CD8-positive, alpha-beta memory T cell (primary cell): ENCODE results near the gene LPIN3. TPM values are rescaled to one million over a fixed set of nuclear protein-coding genes. Genes with fewer than 3 reads are reported as not detected.

Experiments
- CTCF ChIA-PET: fragments of 350-600 bp; sonication (Branson Sonifier 250); formaldehyde crosslinking; loops from one replicate; lab custom pipeline; 2021; ENCODE audit warnings: antibody characterized with exemption; lab: Charles Lee
- POLR2A ChIA-PET: fragments of 350-600 bp; sonication (Branson Sonifier 250); formaldehyde crosslinking; loops from one replicate; lab custom pipeline; 2021; ENCODE audit warnings: antibody characterized with exemption; lab: Charles Lee
- DNase-seq, 5 donors: peaks; one replicate each; pipeline versions ENCODE4 v3.0.0 to v3.0.0-alpha.2; 2020 to 2022; ENCODE audit warnings: mixed read lengths in 1 of 5
- H3K27ac ChIP-seq: one replicate; pipeline ENCODE4 v1.7.0; 2013; ENCODE audit warnings: low read depth, mild to moderate bottlenecking, low read length, moderate library complexity
- H3K27me3 ChIP-seq: 2 replicates; pipeline ENCODE4 v1.7.0; 2013; ENCODE audit warnings: low read length, mild to moderate bottlenecking; ENCODE audit not compliant: insufficient read depth, poor library complexity, severe bottlenecking
- H3K36me3 ChIP-seq: 2 replicates; pipeline ENCODE4 v1.7.0; 2013; ENCODE audit warnings: mild to moderate bottlenecking, low read length, moderate library complexity; ENCODE audit not compliant: insufficient read depth
- H3K4me1 ChIP-seq: 2 replicates; pipeline ENCODE4 v1.7.0; 2013; ENCODE audit warnings: mild to moderate bottlenecking, low read length, moderate library complexity; ENCODE audit not compliant: insufficient read depth
- H3K4me3 ChIP-seq: 2 replicates; pipeline ENCODE4 v1.7.0; 2013; ENCODE audit warnings: mild to moderate bottlenecking, low read length
- H3K9me3 ChIP-seq: 2 replicates; pipeline ENCODE4 v1.7.0; 2013; ENCODE audit warnings: mild to moderate bottlenecking, low read length
- H3K27ac Mint-ChIP-seq, 8 donors: one replicate each; pipeline ENCODE4 v1.8.0; 2020 to 2021; ENCODE audit warnings: mixed read lengths in 8 of 8, mild to moderate bottlenecking in 6 of 8, inconsistent platforms in 3 of 8, moderate library complexity in 3 of 8
- H3K27me3 Mint-ChIP-seq, 2 donors: one replicate each; pipeline ENCODE4 v1.8.0; 2020 to 2021; ENCODE audit warnings: mixed read lengths in 2 of 2, mild to moderate bottlenecking in 1 of 2, moderate library complexity in 1 of 2
- H3K36me3 Mint-ChIP-seq, 3 donors: one replicate each; pipeline ENCODE4 v1.8.0; 2020 to 2021; ENCODE audit warnings: mixed read lengths in 3 of 3, inconsistent platforms in 1 of 3, mild to moderate bottlenecking in 1 of 3
- H3K4me1 Mint-ChIP-seq, 3 donors: one replicate each; pipeline ENCODE4 v1.8.0; 2020 to 2021; ENCODE audit warnings: mixed read lengths in 3 of 3, inconsistent platforms in 1 of 3, mild to moderate bottlenecking in 1 of 3
- H3K4me3 Mint-ChIP-seq, 7 donors: one replicate each; pipeline ENCODE4 v1.8.0; 2020 to 2021; ENCODE audit warnings: mixed read lengths in 7 of 7, mild to moderate bottlenecking in 6 of 7, moderate library complexity in 4 of 7, inconsistent platforms in 2 of 7
- H3K9me3 Mint-ChIP-seq, 5 donors: one replicate each; pipeline ENCODE4 v1.8.0; 2020 to 2022; ENCODE audit warnings: mixed read lengths in 5 of 5, mild to moderate bottlenecking in 3 of 5, moderate library complexity in 2 of 5, inconsistent platforms in 1 of 5
- polyA plus RNA-seq: library from polyadenylated mRNA; unstranded; fragments of 300-500 nt; fragmentation: Illumina TruSeq; gene quantifications from one replicate; pipeline ENCODE4 v1.2.3, GENCODE V29; 2021
- total RNA-seq, 2 experiments: library from RNA; stranded (reverse); gene quantifications; one replicate each; pipeline ENCODE4 v1.2.3, GENCODE V29; 2021

Gene LPIN3
- total and polyA plus RNA-seq, 3 experiments from 2014 or later = 0.46 to 0.53 TPM; not detected in 1

- Histone ChIP-seq H3K27ac (peak overlapping the region; percentile 66), H3K36me3 (no peaks in the 10 kb centered on the region), H3K4me3 (peak overlapping the region; percentile 68), H3K9me3 (no peaks in the 10 kb centered on the region), H3K27me3 (no peaks in the 10 kb centered on the region), H3K4me1 (peaks cover 10% of the 10 kb centered on the region)
- peaks cover 0 to 1% (median 0%) of the 10 kb centered on the region in 3 donors for H3K36me3 Mint-ChIP-seq
- peak overlapping the region in 7 of 8 donors; percentile 28 to 99 (median 82) for H3K27ac Mint-ChIP-seq
- H3K4me3 Mint-ChIP-seq = peak overlapping the region; percentile 84 to 95 (median 86)
- H3K4me1 Mint-ChIP-seq = peaks cover 16 to 23% (median 17%) of the 10 kb centered on the region in 3 donors
- H3K27me3 Mint-ChIP-seq = no peaks in the 10 kb centered on the region
- H3K9me3 Mint-ChIP-seq = no peaks in the 10 kb centered on the region
- peak in 4 of 5 donors; percentile 61 to 87 (median 76) for DNase-seq
- ChIA-PET POLR2A (interaction anchor here (1.0 kb wide), 1 partner anchor 13 kb away, joined by 3 read pairs; no protein-coding TSS in a partner anchor), CTCF (no interaction called here)
Measured at GRCh38 chr20:41316602-41317545, 23.7 kb upstream of the LPIN3 start.

DNA sequence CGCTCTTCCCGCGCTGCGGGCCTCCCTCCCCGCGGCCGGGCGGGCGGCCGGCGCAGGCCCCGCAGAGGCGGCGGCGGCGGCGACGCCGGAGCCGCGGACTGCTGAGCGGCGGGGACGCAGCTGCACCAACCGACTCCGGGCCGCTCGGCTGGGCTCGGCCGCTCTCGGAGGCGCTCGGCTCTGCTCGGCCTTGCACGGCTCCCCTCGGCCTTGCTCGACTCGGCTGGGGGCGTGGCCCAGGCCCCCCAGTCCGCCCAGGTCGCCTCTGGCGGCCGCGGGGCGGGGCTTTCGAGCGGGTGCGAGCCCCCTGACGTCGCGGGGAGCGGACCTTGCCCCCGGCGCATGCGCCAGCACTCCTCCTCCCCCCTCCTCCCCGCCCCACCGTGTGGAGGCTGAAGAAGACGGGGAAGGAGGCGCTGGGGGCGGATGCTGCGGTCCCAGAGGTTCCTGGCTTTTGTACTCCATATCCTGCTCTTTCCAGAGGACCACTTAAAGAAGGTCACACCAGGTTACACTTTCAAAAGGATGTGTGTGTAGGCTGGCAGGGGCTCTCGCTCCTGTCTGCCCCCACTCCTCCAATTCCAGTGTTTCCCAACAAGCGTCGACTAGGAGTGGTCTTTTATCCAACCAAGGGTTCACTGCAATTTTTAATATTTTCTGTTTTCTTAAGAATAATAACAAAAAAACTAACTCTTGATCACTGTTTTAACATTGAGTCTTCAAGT is 22.9 kb upstream of the LPIN3 start, which contains the start of gene ZHX3:
TSS of gene ZHX3 (minus strand) at position 186 of the 725 bp plus-strand sequence. CDS start 112,815 bp downstream, outside the sequence.
- Histone ChIP-seq H3K27me3 (no peaks in the 10 kb centered on the region), H3K4me1 (peaks cover 10% of the 10 kb centered on the region), H3K4me3 (peak within 1 kb of the TSS; percentile 68), H3K36me3 (no peaks in the 10 kb centered on the region), H3K27ac (peak within 1 kb of the TSS; percentile 66), H3K9me3 (no peaks in the 10 kb centered on the region)
- no peaks in the 10 kb centered on the region for H3K9me3 Mint-ChIP-seq
- H3K27me3 Mint-ChIP-seq = no peaks in the 10 kb centered on the region
- CTCF ChIA-PET = interaction anchor here (1.2 kb wide), 1 partner anchor 10 kb away, joined by 3 read pairs; no protein-coding TSS in a partner anchor
- H3K4me1 Mint-ChIP-seq = peaks cover 16 to 23% (median 17%) of the 10 kb centered on the region in 3 donors
- H3K27ac Mint-ChIP-seq = peak within 1 kb of the TSS; percentile 28 to 99 (median 84)
- POLR2A ChIA-PET = no interaction called here
- H3K36me3 Mint-ChIP-seq = peaks cover 0 to 1% (median 0%) of the 10 kb centered on the region in 3 donors
- H3K4me3 Mint-ChIP-seq = peak within 1 kb of the TSS; percentile 84 to 95 (median 86)
- peak; percentile 96 to 98 (median 97) for DNase-seq

GRCh38 chr20:41318271-41318649 is 22.4 kb upstream of the LPIN3 start:
- Histone ChIP-seq H3K9me3 (no peaks in the 10 kb centered on the region), H3K27me3 (no peaks in the 10 kb centered on the region), H3K36me3 (no peaks in the 10 kb centered on the region), H3K4me1 (peaks cover 10% of the 10 kb centered on the region), H3K4me3 (no peak overlapping the region), H3K27ac (no peak overlapping the region)
- peaks cover 0 to 1% (median 0%) of the 10 kb centered on the region in 3 donors for H3K36me3 Mint-ChIP-seq
- POLR2A ChIA-PET = no interaction called here
- CTCF ChIA-PET = interaction anchor here (1.1 to 1.2 kb wide), 2 partner anchors 9 to 183 kb away, joined by 3 read pairs; no protein-coding TSS in a partner anchor
- H3K4me3 Mint-ChIP-seq = peak overlapping the region; percentile 67 to 91 (median 78)
- H3K27ac Mint-ChIP-seq = peak overlapping the region; percentile 28 to 91 (median 72)
- no peaks in the 10 kb centered on the region for H3K27me3 Mint-ChIP-seq
- H3K9me3 Mint-ChIP-seq = no peaks in the 10 kb centered on the region
- peaks cover 16 to 23% (median 17%) of the 10 kb centered on the region in 3 donors for H3K4me1 Mint-ChIP-seq
- no peak for DNase-seq

GRCh38 chr20:41320441-41320840 is 20.2 kb upstream of the LPIN3 start:
- ChIA-PET CTCF (no interaction called here), POLR2A (no interaction called here)
- Mint-ChIP-seq H3K9me3 (no peaks in the 10 kb centered on the region), H3K4me1 (peaks cover 16 to 23% (median 17%) of the 10 kb centered on the region in 3 donors), H3K36me3 (peaks cover 0 to 1% (median 0%) of the 10 kb centered on the region in 3 donors), H3K27me3 (no peaks in the 10 kb centered on the region), H3K27ac (peak overlapping the region in 2 of 8 donors; percentile 38 to 57), H3K4me3 (peak overlapping the region in 1 of 7 donors; percentile 44)
- Histone ChIP-seq H3K36me3 (no peaks in the 10 kb centered on the region), H3K27ac (no peak overlapping the region), H3K4me1 (peaks cover 10% of the 10 kb centered on the region), H3K4me3 (no peak overlapping the region), H3K9me3 (no peaks in the 10 kb centered on the region), H3K27me3 (no peaks in the 10 kb centered on the region)
- DNase-seq = no peak

GRCh38 chr20:41320976-41321375 is 19.6 kb upstream of the LPIN3 start:
- Histone ChIP-seq H3K4me1 (peaks cover 10% of the 10 kb centered on the region), H3K27me3 (no peaks in the 10 kb centered on the region), H3K4me3 (no peak overlapping the region), H3K36me3 (no peaks in the 10 kb centered on the region), H3K27ac (no peak overlapping the region), H3K9me3 (no peaks in the 10 kb centered on the region)
- Mint-ChIP-seq H3K4me1 (peaks cover 14 to 21% (median 15%) of the 10 kb centered on the region in 3 donors), H3K4me3 (peak overlapping the region in 1 of 7 donors; percentile 34), H3K27me3 (no peaks in the 10 kb centered on the region), H3K9me3 (no peaks in the 10 kb centered on the region), H3K36me3 (peaks cover 0 to 1% (median 0%) of the 10 kb centered on the region in 3 donors), H3K27ac (no peak overlapping the region)
- ChIA-PET POLR2A (no interaction called here), CTCF (no interaction called here)
- no peak for DNase-seq

- H3K4me3 ChIP-seq = no peak overlapping the region
- Mint-ChIP-seq H3K36me3 (no peaks in the 10 kb centered on the region), H3K4me1 (peaks cover 10 to 13% (median 13%) of the 10 kb centered on the region in 3 donors), H3K27ac (peak overlapping the region in 2 of 8 donors; percentile 23 to 32), H3K4me3 (no peak overlapping the region), H3K9me3 (no peaks in the 10 kb centered on the region), H3K27me3 (no peaks in the 10 kb centered on the region)
- ChIA-PET CTCF (interaction anchor here (1.0 to 1.3 kb wide), 2 partner anchors 9 to 12 kb away, joined by 3 read pairs; no protein-coding TSS in a partner anchor), POLR2A (no interaction called here)
- no peaks in the 10 kb centered on the region for H3K9me3 ChIP-seq
- DNase-seq = no peak
- peaks cover 12% of the 10 kb centered on the region for H3K4me1 ChIP-seq
- no peak overlapping the region for H3K27ac ChIP-seq
- no peaks in the 10 kb centered on the region for H3K27me3 ChIP-seq
- H3K36me3 ChIP-seq = no peaks in the 10 kb centered on the region
Measured at GRCh38 chr20:41327178-41327577, 13.4 kb upstream of the LPIN3 start.

- H3K27ac Mint-ChIP-seq = peak overlapping the region in 5 of 8 donors; percentile 6 to 82 (median 35)
- peak; percentile 10 to 63 (median 30) for DNase-seq
- H3K4me3 Mint-ChIP-seq = peak overlapping the region in 3 of 7 donors; percentile 41 to 75 (median 66)
- no peaks in the 10 kb centered on the region for H3K36me3 Mint-ChIP-seq
- Histone ChIP-seq H3K27ac (no peak overlapping the region), H3K4me3 (peak overlapping the region; percentile 33), H3K36me3 (no peaks in the 10 kb centered on the region), H3K4me1 (peaks cover 12% of the 10 kb centered on the region), H3K9me3 (no peaks in the 10 kb centered on the region), H3K27me3 (no peaks in the 10 kb centered on the region)
- H3K9me3 Mint-ChIP-seq = no peaks in the 10 kb centered on the region
- H3K4me1 Mint-ChIP-seq = peaks cover 10 to 13% (median 13%) of the 10 kb centered on the region in 3 donors
- ChIA-PET POLR2A (interaction anchor here (0.9 kb wide), 1 partner anchor 13 kb away, joined by 3 read pairs; no protein-coding TSS in a partner anchor), CTCF (interaction anchor here (0.5 to 1.4 kb wide), 3 partner anchors 9 to 367 kb away, joined by 3 to 12 read pairs (median 3); no protein-coding TSS in a partner anchor)
- H3K27me3 Mint-ChIP-seq = no peaks in the 10 kb centered on the region
Measured at GRCh38 chr20:41329435-41330342, 10.9 kb upstream of the LPIN3 start.
